Astrocyte (in vitro differentiated cells and primary cell): ENCODE data around the gene CELF6.

Source experiments
- CTCF ChIP-seq: IDR thresholded peaks from 2 replicates; pipeline ENCODE4 v1.5.1; 2011; ENCODE audit warnings: low read depth, mild to moderate bottlenecking, inconsistent platforms, low read length, moderate library complexity; ENCODE audit not compliant: insufficient read depth
- EZH2 ChIP-seq: IDR thresholded peaks from 2 replicates; pipeline ENCODE4 v1.6.1; 2012; ENCODE audit warnings: mild to moderate bottlenecking, low read length, inconsistent platforms; ENCODE audit not compliant: insufficient read depth

- no peak for TF ChIP-seq CTCF
- no peak for TF ChIP-seq EZH2
Observed at GRCh38 chr15:72306211-72306785, 13.7 kb downstream of the CELF6 start.
